B cell (primary cell): ENCODE measurements around the gene ZCCHC3. TPM values are rescaled to one million over a fixed set of nuclear protein-coding genes. Genes with fewer than 3 reads are reported as not detected.

Experiments used
- ATAC-seq: fragments of 200-7000 bp; cut with Tn5 transposase; one replicate; pipeline ENCODE4 v1.10.0; 2021; ENCODE audit warnings: low read depth, mild to moderate bottlenecking, moderate number of reproducible peaks, moderate library complexity
- CTCF ChIA-PET: fragments of 350-600 bp; sonication (Branson Sonifier 250); formaldehyde crosslinking; loops from one replicate; lab custom pipeline; 2021; ENCODE audit warnings: antibody characterized with exemption, inconsistent platforms; lab: Charles Lee
- POLR2A ChIA-PET: fragments of 350-600 bp; sonication (Branson Sonifier 250); formaldehyde crosslinking; loops from one replicate; lab custom pipeline; 2021; ENCODE audit warnings: antibody characterized with exemption; lab: Charles Lee
- DNase-seq: peaks from one replicate; pipeline ENCODE4 v3.0.0; 2013
- H2AFZ ChIP-seq: 2 replicates; pipeline ENCODE4 v1.6.1; 2012; ENCODE audit warnings: mild to moderate bottlenecking, low read depth, low read length; ENCODE audit not compliant: insufficient read depth, poor library complexity, severe bottlenecking
- H3K27ac ChIP-seq, 2 donors: 1 replicate in 1 of 2; 2 replicates in 1 of 2; pipeline ENCODE4 v1.5.1; 2012 to 2013; ENCODE audit warnings: low read length in 2 of 2, mild to moderate bottlenecking in 2 of 2, moderate library complexity in 1 of 2
- H3K27me3 ChIP-seq, 4 experiments: fragments of 200-600 bp in 1 of 4; sonication (generic) in 1 of 4; replicated peaks in 1 of 4; 1 replicate in 2 of 4; 2 replicates in 2 of 4; pipeline versions ENCODE4 v1.6.1 to v1.7.0; 2013 to 2016; ENCODE audit warnings: low read length in 3 of 4, mild to moderate bottlenecking in 2 of 4, mixed read lengths in 1 of 4, moderate library complexity in 1 of 4; ENCODE audit not compliant: insufficient read depth in 4 of 4, control insufficient read depth in 3 of 4; ENCODE audit errors: control extremely low read depth in 1 of 4
- H3K36me3 ChIP-seq, 2 experiments: replicated peaks in 1 of 2; 1 replicate in 1 of 2; 2 replicates in 1 of 2; pipeline versions ENCODE4 v1.6.1 to v1.7.1; 2013; ENCODE audit warnings: low read length in 1 of 2; ENCODE audit not compliant: insufficient read depth in 2 of 2, control insufficient read depth in 1 of 2; ENCODE audit errors: control extremely low read depth in 1 of 2, extremely low read depth in 1 of 2
- H3K4me1 ChIP-seq, 2 donors: fragments of 200-600 bp in 1 of 2; sonication (generic) in 1 of 2; 1 replicate in 1 of 2; 2 replicates in 1 of 2; pipeline versions ENCODE4 v1.5.1 to v1.6.1; 2013 to 2017; ENCODE audit warnings: low read length in 2 of 2; ENCODE audit not compliant: control insufficient read depth in 2 of 2, insufficient read depth in 2 of 2
- H3K4me2 ChIP-seq: replicated peaks from 2 replicates; pipeline ENCODE3; 2012; ENCODE audit warnings: mild to moderate bottlenecking, low read depth, low read length; ENCODE audit not compliant: poor library complexity, severe bottlenecking
- H3K4me3 ChIP-seq, 5 experiments: fragments of 200-600 bp in 1 of 5; sonication (generic) in 1 of 5; 1 replicate in 3 of 5; 2 replicates in 2 of 5; pipeline versions ENCODE4 v1.5.1 to v1.7.0; 2011 to 2016; ENCODE audit warnings: low read length in 4 of 5, mild to moderate bottlenecking in 4 of 5, low read depth in 2 of 5, control low read depth in 1 of 5, moderate library complexity in 1 of 5; ENCODE audit not compliant: insufficient read depth in 1 of 5; ENCODE audit errors: control extremely low read depth in 1 of 5, extremely low read depth in 1 of 5
- H3K79me2 ChIP-seq: fragments of 200-600 bp; sonication (generic); one replicate; pipeline ENCODE4 v1.6.0; 2016; ENCODE audit warnings: low read length; ENCODE audit not compliant: control insufficient read depth, insufficient read depth
- H3K9ac ChIP-seq: fragments of 200-600 bp; sonication (generic); 2 replicates; pipeline ENCODE4 v1.6.1; 2017; ENCODE audit warnings: mild to moderate bottlenecking, low read length, moderate library complexity
- H3K9me3 ChIP-seq, 3 donors: one replicate each; pipeline versions ENCODE4 v1.6.1 to v1.7.1; 2013; ENCODE audit warnings: low read length in 2 of 3; ENCODE audit not compliant: control insufficient read depth in 2 of 3, insufficient read depth in 1 of 3; ENCODE audit errors: control extremely low read depth in 1 of 3
- H4K20me1 ChIP-seq: 2 replicates; pipeline ENCODE4 v1.6.0; 2012; ENCODE audit warnings: mild to moderate bottlenecking, low read length; ENCODE audit not compliant: insufficient read depth, control insufficient read depth, poor library complexity, severe bottlenecking
- H3K27ac Mint-ChIP-seq: one replicate; pipeline ENCODE4 v1.8.0; 2021; ENCODE audit warnings: mixed read lengths
- H3K27me3 Mint-ChIP-seq: one replicate; pipeline ENCODE4 v1.8.0; 2021; ENCODE audit warnings: mixed read lengths
- H3K4me1 Mint-ChIP-seq: one replicate; pipeline ENCODE4 v1.8.0; 2021; ENCODE audit warnings: mixed read lengths
- H3K4me3 Mint-ChIP-seq: one replicate; pipeline ENCODE4 v1.8.0; 2021; ENCODE audit warnings: mixed read lengths
- H3K9me3 Mint-ChIP-seq: one replicate; pipeline ENCODE4 v1.8.0; 2022; ENCODE audit warnings: mixed read lengths; ENCODE audit not compliant: insufficient read depth
- EZH2 ChIP-seq: IDR thresholded peaks from 2 replicates; pipeline ENCODE4 v1.6.1; 2012; ENCODE audit warnings: borderline replicate concordance, low read depth, mild to moderate bottlenecking, moderate library complexity, low read length; ENCODE audit not compliant: insufficient read depth, poor library complexity, severe bottlenecking
- WGBS: methylation state at CpG from one replicate; pipeline ENCODE4 v1.1.5; 2013; ENCODE audit warnings: missing lambda C conversion rate; ENCODE audit not compliant: insufficient coverage; 5-methylcytosine and 5-hydroxymethylcytosine counted together
- intact Hi-C: fragments of 100-400 bp; cut with micrococcal nuclease; formaldehyde crosslinking; loops from one replicate; pipeline ENCODE4 v1.10.0; 2022
- polyA plus RNA-seq: library from polyadenylated mRNA; depleted of rRNA; stranded (reverse); fragments of >200 nt; gene quantifications from 2 replicates; pipeline ENCODE4 v1.2.3, GENCODE V29; 2012
- total RNA-seq, 2 donors: library from RNA; stranded (reverse); fragments of 120-200 nt in 1 of 2; gene quantifications; 1 replicate in 1 of 2; 2 replicates in 1 of 2; pipeline versions ENCODE4 v1.2.3 to v1.2.4, GENCODE V29; 2013 to 2022
- TF ChIP-seq, protein P1 (sequence below): fragments of 200-600 bp; IDR thresholded peaks from one replicate; pipeline ENCODE4 v1.8.0; 2022; ENCODE audit warnings: antibody characterized with exemption, mild to moderate bottlenecking

The ZCCHC3 gene
- total and polyA plus RNA-seq, 2 donors (not counting 1 experiment from before 2014, with no cell fraction given) = 12.8 to 35.7 TPM

GRCh38 chr20:270517-270916 lies 26.9 kb upstream of the ZCCHC3 start:
- CTCF ChIA-PET = interaction anchor here (1.3 to 9.0 kb wide), 2 partner anchors 44 to 59 kb away, joined by 3 to 89 read pairs; no protein-coding TSS in a partner anchor

GRCh38 chr20:271069-271468 lies 26.3 kb upstream of the ZCCHC3 start:
- CTCF ChIA-PET = interaction anchor here (1.3 kb wide), 1 partner anchor 45 kb away, joined by 3 read pairs; no protein-coding TSS in a partner anchor
- H3K4me3 Mint-ChIP-seq = no peak overlapping the region

More at GRCh38 chr20:270517-270916, 26.9 kb upstream of the ZCCHC3 start:
- Histone ChIP-seq H3K4me3 (no peak overlapping the region), H3K27me3 (no peaks in the 10 kb centered on the region), H3K36me3 (no peaks in the 10 kb centered on the region), H3K4me2 (no peak overlapping the region), H3K9ac (no peak overlapping the region), H4K20me1 (no peaks in the 10 kb centered on the region), H3K9me3 (no peaks in the 10 kb centered on the region), H3K79me2 (no peaks in the 10 kb centered on the region), H2AFZ (no peak overlapping the region), H3K27ac (no peak overlapping the region), H3K4me1 (peaks cover 3 to 8% of the 10 kb centered on the region in 2 donors)
- intact Hi-C loops = no loop called here
- Mint-ChIP-seq H3K4me3 (no peak overlapping the region), H3K27me3 (no peaks in the 10 kb centered on the region), H3K27ac (no peak overlapping the region), H3K9me3 (no peaks in the 10 kb centered on the region), H3K4me1 (peaks cover 9% of the 10 kb centered on the region)
- DNase-seq (no peak), ATAC-seq (no peak)
- 88% methylated on average over 1 of the region's 5 CpGs for WGBS
- no peak for TF ChIP-seq EZH2
- TF ChIP-seq, protein P1, sequence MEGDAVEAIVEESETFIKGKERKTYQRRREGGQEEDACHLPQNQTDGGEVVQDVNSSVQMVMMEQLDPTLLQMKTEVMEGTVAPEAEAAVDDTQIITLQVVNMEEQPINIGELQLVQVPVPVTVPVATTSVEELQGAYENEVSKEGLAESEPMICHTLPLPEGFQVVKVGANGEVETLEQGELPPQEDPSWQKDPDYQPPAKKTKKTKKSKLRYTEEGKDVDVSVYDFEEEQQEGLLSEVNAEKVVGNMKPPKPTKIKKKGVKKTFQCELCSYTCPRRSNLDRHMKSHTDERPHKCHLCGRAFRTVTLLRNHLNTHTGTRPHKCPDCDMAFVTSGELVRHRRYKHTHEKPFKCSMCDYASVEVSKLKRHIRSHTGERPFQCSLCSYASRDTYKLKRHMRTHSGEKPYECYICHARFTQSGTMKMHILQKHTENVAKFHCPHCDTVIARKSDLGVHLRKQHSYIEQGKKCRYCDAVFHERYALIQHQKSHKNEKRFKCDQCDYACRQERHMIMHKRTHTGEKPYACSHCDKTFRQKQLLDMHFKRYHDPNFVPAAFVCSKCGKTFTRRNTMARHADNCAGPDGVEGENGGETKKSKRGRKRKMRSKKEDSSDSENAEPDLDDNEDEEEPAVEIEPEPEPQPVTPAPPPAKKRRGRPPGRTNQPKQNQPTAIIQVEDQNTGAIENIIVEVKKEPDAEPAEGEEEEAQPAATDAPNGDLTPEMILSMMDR = no peak
- POLR2A ChIA-PET = no interaction called here

More at GRCh38 chr20:271069-271468, 26.3 kb upstream of the ZCCHC3 start:
- Histone ChIP-seq H3K4me1 (peaks cover 3 to 8% of the 10 kb centered on the region in 2 donors), H3K9me3 (no peaks in the 10 kb centered on the region), H3K4me3 (no peak overlapping the region), H3K9ac (no peak overlapping the region), H3K79me2 (no peaks in the 10 kb centered on the region), H3K4me2 (no peak overlapping the region), H3K27me3 (no peaks in the 10 kb centered on the region), H3K36me3 (no peaks in the 10 kb centered on the region), H3K27ac (no peak overlapping the region), H2AFZ (no peak overlapping the region), H4K20me1 (no peaks in the 10 kb centered on the region)
- peaks cover 9% of the 10 kb centered on the region for H3K4me1 Mint-ChIP-seq
- no peak overlapping the region for H3K27ac Mint-ChIP-seq
- no peaks in the 10 kb centered on the region for H3K9me3 Mint-ChIP-seq
- intact Hi-C loops = no loop called here
- POLR2A ChIA-PET = no interaction called here
- TF ChIP-seq EZH2 = no peak
- TF ChIP-seq, protein P1 = no peak
- DNase-seq (no peak), ATAC-seq (no peak)
- WGBS = 91% methylated on average over 3 of the region's 4 CpGs
- no peaks in the 10 kb centered on the region for H3K27me3 Mint-ChIP-seq
